ENCODE measurements around the gene BST1.
"Not testable (repeated sequence)": the region's sequence is repeated elsewhere in the genome, so short reads cannot be mapped to it uniquely, and the experiment has no call there.

Gene BST1

DNA sequence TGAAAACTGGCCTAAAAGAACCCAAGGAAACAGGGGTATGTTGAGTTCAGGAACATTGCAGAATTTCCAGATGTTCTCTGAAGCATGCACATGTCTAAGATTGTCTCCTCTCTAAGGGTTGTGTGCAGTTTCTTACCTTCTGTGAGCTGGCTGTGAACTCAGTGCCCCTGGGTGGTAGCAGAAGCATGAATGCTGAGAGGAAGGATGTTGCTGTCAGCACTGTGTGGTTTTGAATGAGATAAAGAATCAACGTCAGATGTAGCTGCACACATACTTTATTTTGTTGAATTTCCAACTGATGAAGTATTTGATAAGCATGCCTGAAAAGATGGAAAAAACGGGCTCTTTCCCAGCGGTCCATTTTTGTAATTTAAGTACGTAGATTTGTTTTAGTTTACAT, 51.5 kb downstream of the BST1 start:
- Histone ChIP-seq H3K27me3 (ENCODE audit: insufficient read depth, low read length) (no peaks in the 10 kb centered on the region), H3K4me1 (ENCODE audit: insufficient read depth, low read length) (no peaks in the 10 kb centered on the region), H3K9ac (ENCODE audit: low read depth, low read length) (no peak overlapping the region), H3K27ac (ENCODE audit: low read length) (no peak overlapping the region), H3K9me3 (ENCODE audit: insufficient read depth, low read depth, low read length) (no peaks in the 10 kb centered on the region), H3K4me3 (ENCODE audit: low read length) (no peak overlapping the region), H3K36me3 (ENCODE audit: insufficient read depth, low read depth, low read length) (no peaks in the 10 kb centered on the region)

- no peaks in the 10 kb centered on the region for H3K36me3 ChIP-seq (ENCODE audit: insufficient read depth, low read depth, low read length)
- no peaks in the 10 kb centered on the region for H3K9me3 ChIP-seq (ENCODE audit: insufficient read depth, low read depth, low read length)
- H3K9ac ChIP-seq (ENCODE audit: low read depth, low read length): no peak overlapping the region
- H3K27me3 ChIP-seq (ENCODE audit: insufficient read depth, low read length): no peaks in the 10 kb centered on the region
- no peak overlapping the region for H3K27ac ChIP-seq (ENCODE audit: low read length)
- no peaks in the 10 kb centered on the region for H3K4me1 ChIP-seq (ENCODE audit: insufficient read depth, low read length)
- H3K4me3 ChIP-seq (ENCODE audit: low read length): no peak overlapping the region
These were observed 52.7 kb downstream of the BST1 start for GRCh38 chr4:15755321-15756155.

DNA sequence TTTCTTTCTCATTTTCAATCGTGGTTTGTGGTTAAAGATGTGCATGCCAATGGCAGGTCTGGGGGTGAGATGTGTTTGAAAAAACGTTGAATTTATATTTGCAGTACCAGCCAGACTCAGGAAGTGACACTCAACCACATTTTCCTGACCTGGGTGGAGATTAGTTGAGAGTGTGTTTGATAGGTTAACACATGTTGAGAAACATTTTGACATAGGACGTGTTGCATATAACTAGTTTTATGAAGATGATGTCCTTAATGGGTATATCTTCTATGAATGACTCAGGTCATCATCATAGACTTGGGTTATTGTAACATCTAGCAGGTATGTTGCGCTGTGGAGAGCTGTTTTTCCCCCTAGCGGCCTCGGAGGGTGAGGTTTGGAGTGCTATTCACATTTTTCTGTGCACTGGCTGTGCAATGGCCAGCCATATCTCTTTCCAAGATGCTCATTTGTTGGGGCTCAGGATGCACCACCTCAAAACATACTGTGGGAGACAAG, 53.5 kb downstream of the BST1 start:
- no peaks in the 10 kb centered on the region for H3K9me3 ChIP-seq (ENCODE audit: insufficient read depth, low read depth, low read length)
- H3K36me3 ChIP-seq (ENCODE audit: insufficient read depth, low read depth, low read length): no peaks in the 10 kb centered on the region
- H3K4me3 ChIP-seq (ENCODE audit: low read length): no peak overlapping the region
- H3K4me1 ChIP-seq (ENCODE audit: insufficient read depth, low read length): no peaks in the 10 kb centered on the region
- H3K9ac ChIP-seq (ENCODE audit: low read depth, low read length): no peak overlapping the region
- no peaks in the 10 kb centered on the region for H3K27me3 ChIP-seq (ENCODE audit: insufficient read depth, low read length)
- H3K27ac ChIP-seq (ENCODE audit: low read length): no peak overlapping the region

DNA sequence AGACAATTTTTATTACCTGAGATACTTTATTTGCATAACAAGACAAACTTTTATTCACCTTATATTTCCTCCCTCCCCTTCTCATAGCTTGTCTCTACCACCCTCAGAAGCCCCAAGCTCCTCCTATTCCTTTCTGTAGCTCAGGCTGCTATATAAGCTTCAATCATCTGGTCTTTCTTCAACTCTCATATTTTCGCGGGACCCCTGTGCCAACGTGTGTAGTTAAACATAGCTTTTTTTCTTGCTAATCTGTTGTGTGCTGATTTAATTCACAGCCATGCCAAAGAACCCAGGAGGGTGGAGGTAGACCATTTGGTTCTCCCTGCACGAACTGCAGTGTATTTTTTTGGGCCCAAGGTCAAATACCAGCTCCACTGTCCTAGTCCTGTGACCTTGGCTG, 54.2 kb downstream of the BST1 start:
- H3K36me3 ChIP-seq (ENCODE audit: insufficient read depth, low read depth, low read length): no peaks in the 10 kb centered on the region
- no peak overlapping the region for H3K27ac ChIP-seq (ENCODE audit: low read length)
- no peaks in the 10 kb centered on the region for H3K9me3 ChIP-seq (ENCODE audit: insufficient read depth, low read depth, low read length)
- no peaks in the 10 kb centered on the region for H3K4me1 ChIP-seq (ENCODE audit: insufficient read depth, low read length)
- no peak overlapping the region for H3K9ac ChIP-seq (ENCODE audit: low read depth, low read length)
- H3K4me3 ChIP-seq (ENCODE audit: low read length): no peak overlapping the region
- H3K27me3 ChIP-seq (ENCODE audit: insufficient read depth, low read length): no peaks in the 10 kb centered on the region

GRCh38 chr4:15758294-15758693, 55.4 kb downstream of the BST1 start:
- H3K9me3 ChIP-seq (ENCODE audit: insufficient read depth, low read depth, low read length): no peaks in the 10 kb centered on the region
- H3K36me3 ChIP-seq (ENCODE audit: insufficient read depth, low read depth, low read length): no peaks in the 10 kb centered on the region
- no peak overlapping the region for H3K4me3 ChIP-seq (ENCODE audit: low read length)
- H3K27me3 ChIP-seq (ENCODE audit: insufficient read depth, low read length): no peaks in the 10 kb centered on the region
- no peak overlapping the region for H3K9ac ChIP-seq (ENCODE audit: low read depth, low read length)
- H3K27ac ChIP-seq (ENCODE audit: low read length): no peak overlapping the region
- no peaks in the 10 kb centered on the region for H3K4me1 ChIP-seq (ENCODE audit: insufficient read depth, low read length)

- H3K4me1 ChIP-seq (ENCODE audit: insufficient read depth, low read length); H3K9ac ChIP-seq (ENCODE audit: low read depth, low read length); H3K9me3 ChIP-seq (ENCODE audit: insufficient read depth, low read depth, low read length); H3K27ac ChIP-seq (ENCODE audit: low read length); H3K27me3 ChIP-seq (ENCODE audit: insufficient read depth, low read length); H3K4me3 ChIP-seq (ENCODE audit: low read length); H3K36me3 ChIP-seq (ENCODE audit: insufficient read depth, low read depth, low read length): not testable (repeated sequence)
These were observed 59.6 kb downstream of the BST1 start for GRCh38 chr4:15762460-15762859.

DNA sequence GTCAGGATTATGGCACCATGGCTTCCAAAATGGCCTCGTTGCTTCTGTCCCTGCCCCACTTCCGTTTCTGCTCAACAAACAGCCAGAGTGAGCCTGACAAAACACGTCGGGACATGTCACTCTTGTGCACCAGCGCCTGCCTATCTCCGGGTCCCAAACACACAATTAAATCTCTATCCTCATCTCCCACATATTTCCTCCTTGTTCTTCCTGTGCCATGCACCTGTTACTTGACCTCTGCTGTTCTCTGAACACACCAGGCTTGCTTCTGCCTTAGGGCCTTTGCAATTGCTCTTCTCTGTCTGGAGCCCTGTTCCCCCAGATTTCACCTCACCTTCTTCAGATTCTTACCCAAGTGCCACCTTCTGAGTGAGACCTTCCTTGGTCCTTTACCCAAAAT, 62.5 kb downstream of the BST1 start:
- H3K9ac ChIP-seq (ENCODE audit: low read depth, low read length): no peak overlapping the region
- no peaks in the 10 kb centered on the region for H3K4me1 ChIP-seq (ENCODE audit: insufficient read depth, low read length)
- no peaks in the 10 kb centered on the region for H3K36me3 ChIP-seq (ENCODE audit: insufficient read depth, low read depth, low read length)
- H3K4me3 ChIP-seq (ENCODE audit: low read length): no peak overlapping the region
- H3K27me3 ChIP-seq (ENCODE audit: insufficient read depth, low read length): no peaks in the 10 kb centered on the region
- no peak overlapping the region for H3K27ac ChIP-seq (ENCODE audit: low read length)
- H3K9me3 ChIP-seq (ENCODE audit: insufficient read depth, low read depth, low read length): no peaks in the 10 kb centered on the region

GRCh38 chr4:15765910-15766697, 63.2 kb downstream of the BST1 start:
- H3K36me3 ChIP-seq (ENCODE audit: insufficient read depth, low read depth, low read length): no peaks in the 10 kb centered on the region
- H3K4me1 ChIP-seq (ENCODE audit: insufficient read depth, low read length): no peaks in the 10 kb centered on the region
- H3K9me3 ChIP-seq (ENCODE audit: insufficient read depth, low read depth, low read length): no peaks in the 10 kb centered on the region
- H3K27ac ChIP-seq (ENCODE audit: low read length): no peak overlapping the region
- no peaks in the 10 kb centered on the region for H3K27me3 ChIP-seq (ENCODE audit: insufficient read depth, low read length)
- no peak overlapping the region for H3K9ac ChIP-seq (ENCODE audit: low read depth, low read length)
- H3K4me3 ChIP-seq (ENCODE audit: low read length): no peak overlapping the region

GRCh38 chr4:15766821-15767220, 64.0 kb downstream of the BST1 start:
- no peaks in the 10 kb centered on the region for H3K27me3 ChIP-seq (ENCODE audit: insufficient read depth, low read length)
- H3K36me3 ChIP-seq (ENCODE audit: insufficient read depth, low read depth, low read length): no peaks in the 10 kb centered on the region
- no peak overlapping the region for H3K27ac ChIP-seq (ENCODE audit: low read length)
- no peaks in the 10 kb centered on the region for H3K9me3 ChIP-seq (ENCODE audit: insufficient read depth, low read depth, low read length)
- no peaks in the 10 kb centered on the region for H3K4me1 ChIP-seq (ENCODE audit: insufficient read depth, low read length)
- H3K4me3 ChIP-seq (ENCODE audit: low read length): no peak overlapping the region
- H3K9ac ChIP-seq (ENCODE audit: low read depth, low read length): no peak overlapping the region

DNA sequence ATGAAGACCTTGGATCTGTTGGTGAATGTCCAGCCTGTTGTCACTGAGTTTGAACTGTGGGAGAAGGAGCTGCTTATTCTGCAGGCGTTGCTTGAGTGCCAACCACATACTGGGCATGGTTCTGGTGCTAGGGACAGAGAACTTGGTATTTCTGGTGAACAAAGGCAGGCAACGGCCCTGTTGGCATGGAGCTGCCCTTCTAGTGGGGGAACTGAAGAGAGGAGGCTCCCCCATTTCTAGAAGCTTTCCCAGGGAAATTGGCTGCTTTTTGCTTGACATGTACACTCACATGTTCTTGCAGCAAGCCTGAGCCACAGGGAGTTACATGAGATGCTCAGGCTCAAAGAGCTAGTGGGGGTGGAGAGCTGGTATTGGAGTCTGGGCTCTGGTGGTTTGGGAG, 66.3 kb downstream of the BST1 start:
- Histone ChIP-seq H3K4me1 (ENCODE audit: insufficient read depth, low read length) (no peaks in the 10 kb centered on the region), H3K4me3 (ENCODE audit: low read length) (no peak overlapping the region), H3K36me3 (ENCODE audit: insufficient read depth, low read depth, low read length) (no peaks in the 10 kb centered on the region), H3K9ac (ENCODE audit: low read depth, low read length) (no peak overlapping the region), H3K27me3 (ENCODE audit: insufficient read depth, low read length) (no peaks in the 10 kb centered on the region), H3K27ac (ENCODE audit: low read length) (no peak overlapping the region), H3K9me3 (ENCODE audit: insufficient read depth, low read depth, low read length) (no peaks in the 10 kb centered on the region)

DNA sequence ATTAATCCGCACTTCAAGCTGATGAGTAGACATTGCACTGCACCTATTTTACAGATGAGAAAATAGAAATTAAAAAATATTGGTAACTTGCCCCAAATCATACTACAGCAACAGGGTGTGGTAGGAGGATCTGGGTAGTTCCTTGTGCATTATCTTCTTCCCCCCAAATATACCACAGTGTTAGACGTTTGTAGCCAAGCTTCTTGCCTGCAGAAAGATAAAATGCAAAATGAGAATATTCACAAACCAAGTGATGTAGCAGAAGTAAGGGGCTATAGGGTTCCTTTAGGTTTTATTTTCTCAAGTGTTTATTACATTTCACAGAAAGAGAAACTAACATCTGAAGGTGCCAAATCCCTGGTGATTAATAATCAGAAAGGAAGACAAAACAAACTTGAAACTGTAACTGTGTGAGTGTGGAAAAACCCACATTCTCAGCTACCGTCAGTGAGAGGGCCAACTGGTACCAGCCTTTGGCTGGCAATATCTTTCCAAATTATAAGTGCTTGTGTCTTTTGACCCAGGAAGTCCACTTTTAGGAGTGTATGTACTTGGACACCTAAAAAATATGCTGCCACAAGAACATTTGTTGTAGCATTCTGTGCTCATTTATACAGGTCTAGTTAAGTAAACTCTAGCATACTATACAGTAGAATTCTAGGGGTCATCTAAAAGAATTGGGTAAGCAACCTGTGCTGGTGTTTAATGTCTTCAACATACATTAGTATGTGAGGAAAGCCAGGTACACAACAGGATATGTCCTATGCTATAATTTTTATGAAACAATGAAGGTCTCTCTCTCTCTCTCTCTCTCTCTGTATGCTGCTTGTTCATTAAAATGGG, 68.6 kb downstream of the BST1 start:
- Histone ChIP-seq H3K4me1 (ENCODE audit: insufficient read depth, low read length) (no peaks in the 10 kb centered on the region), H3K36me3 (ENCODE audit: insufficient read depth, low read depth, low read length) (no peaks in the 10 kb centered on the region), H3K27me3 (ENCODE audit: insufficient read depth, low read length) (peaks cover 21% of the 10 kb centered on the region), H3K9ac (ENCODE audit: low read depth, low read length) (no peak overlapping the region), H3K4me3 (ENCODE audit: low read length) (no peak overlapping the region), H3K9me3 (ENCODE audit: insufficient read depth, low read depth, low read length) (no peaks in the 10 kb centered on the region), H3K27ac (ENCODE audit: low read length) (no peak overlapping the region)
